Thoracic aorta (tissue), 2 donors: Measurements from ENCODE around the gene ITGAV. TPM values are rescaled to one million over a fixed set of nuclear protein-coding genes. Genes with fewer than 3 reads are reported as not detected.

Experiments
- ATAC-seq: fragments of 150-250 bp; one replicate; pipeline ENCODE4 v1.8.0; 2017; ENCODE audit warnings: low read depth; ENCODE audit not compliant: insufficient number of reproducible peaks, low FRiP score
- DNase-seq: peaks from one replicate; pipeline ENCODE4 v3.0.0-alpha.2; 2020; ENCODE audit warnings: low spot score
- H3K27ac ChIP-seq, 2 donors: fragments of 200-600 bp; sonication (generic); 1 replicate in 1 of 2; 2 replicates in 1 of 2; pipeline ENCODE4 v1.5.1; 2016; ENCODE audit warnings: mild to moderate bottlenecking in 2 of 2, moderate library complexity in 2 of 2
- H3K27me3 ChIP-seq: fragments of 200-600 bp; sonication (generic); replicated peaks from 2 replicates; pipeline ENCODE4 v1.6.0; 2016; ENCODE audit warnings: mild to moderate bottlenecking; ENCODE audit not compliant: insufficient read depth
- H3K36me3 ChIP-seq: fragments of 200-600 bp; sonication (generic); one replicate; pipeline ENCODE4 v1.5.1; 2016
- H3K4me1 ChIP-seq, 2 donors: fragments of 200-600 bp; sonication (generic); 1 replicate in 1 of 2; 2 replicates in 1 of 2; pipeline versions ENCODE4 v1.5.1 to v1.6.0; 2016; ENCODE audit warnings: low read depth in 2 of 2, mild to moderate bottlenecking in 1 of 2; ENCODE audit not compliant: control insufficient read depth in 1 of 2
- H3K4me3 ChIP-seq: fragments of 200-600 bp; sonication (generic); 2 replicates; pipeline ENCODE4 v1.5.1; 2016; ENCODE audit warnings: mild to moderate bottlenecking
- H3K9me3 ChIP-seq: fragments of 200-600 bp; sonication (generic); 2 replicates; pipeline ENCODE4 v1.5.1; 2016
- total RNA-seq, 2 donors: library from RNA; depleted of rRNA; stranded (reverse); fragments of >200 nt; gene quantifications; one replicate each; pipeline versions ENCODE4 v1.1.0 to v1.2.3, GENCODE V29; 2016
- TF ChIP-seq, protein P1 (sequence below): fragments of 200-600 bp; sonication (generic); IDR thresholded peaks from one replicate; pipeline ENCODE4 v1.5.1; 2019; ENCODE audit warnings: antibody characterized with exemption

The ITGAV gene
- total RNA-seq, 2 donors from 2014 or later, result 160 to 195 TPM

DNA sequence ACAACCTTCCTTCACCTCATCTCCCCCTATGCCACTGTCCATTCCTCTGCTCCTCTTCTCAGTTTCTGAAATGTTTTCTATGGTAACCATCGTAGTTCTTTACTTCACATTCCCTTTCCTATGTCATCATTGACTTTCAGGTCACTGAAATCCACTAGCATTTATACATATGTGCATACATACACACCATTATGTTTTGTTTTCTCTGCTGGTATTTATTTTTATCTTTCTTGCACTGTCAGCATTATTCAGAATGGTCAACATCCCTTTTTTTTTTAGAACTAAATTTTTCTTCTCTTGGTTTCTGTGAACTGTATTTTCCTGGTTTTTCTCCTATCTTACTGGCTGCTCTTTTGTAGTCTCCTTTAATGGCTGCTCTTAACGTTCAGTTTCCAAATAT is 33.2 kb downstream of the ITGAV start:
- no peaks in the 10 kb centered on the region for H3K4me1 ChIP-seq
- peaks cover 3% of the 10 kb centered on the region for H3K36me3 ChIP-seq
- ATAC-seq, result no peak
- no peak overlapping the region for H3K4me3 ChIP-seq
- H3K9me3 ChIP-seq, result no peaks in the 10 kb centered on the region
- TF ChIP-seq, protein P1, sequence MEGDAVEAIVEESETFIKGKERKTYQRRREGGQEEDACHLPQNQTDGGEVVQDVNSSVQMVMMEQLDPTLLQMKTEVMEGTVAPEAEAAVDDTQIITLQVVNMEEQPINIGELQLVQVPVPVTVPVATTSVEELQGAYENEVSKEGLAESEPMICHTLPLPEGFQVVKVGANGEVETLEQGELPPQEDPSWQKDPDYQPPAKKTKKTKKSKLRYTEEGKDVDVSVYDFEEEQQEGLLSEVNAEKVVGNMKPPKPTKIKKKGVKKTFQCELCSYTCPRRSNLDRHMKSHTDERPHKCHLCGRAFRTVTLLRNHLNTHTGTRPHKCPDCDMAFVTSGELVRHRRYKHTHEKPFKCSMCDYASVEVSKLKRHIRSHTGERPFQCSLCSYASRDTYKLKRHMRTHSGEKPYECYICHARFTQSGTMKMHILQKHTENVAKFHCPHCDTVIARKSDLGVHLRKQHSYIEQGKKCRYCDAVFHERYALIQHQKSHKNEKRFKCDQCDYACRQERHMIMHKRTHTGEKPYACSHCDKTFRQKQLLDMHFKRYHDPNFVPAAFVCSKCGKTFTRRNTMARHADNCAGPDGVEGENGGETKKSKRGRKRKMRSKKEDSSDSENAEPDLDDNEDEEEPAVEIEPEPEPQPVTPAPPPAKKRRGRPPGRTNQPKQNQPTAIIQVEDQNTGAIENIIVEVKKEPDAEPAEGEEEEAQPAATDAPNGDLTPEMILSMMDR, result no peak
- DNase-seq, result no peak
- no peak overlapping the region for H3K27ac ChIP-seq
- no peaks in the 10 kb centered on the region for H3K27me3 ChIP-seq

DNA sequence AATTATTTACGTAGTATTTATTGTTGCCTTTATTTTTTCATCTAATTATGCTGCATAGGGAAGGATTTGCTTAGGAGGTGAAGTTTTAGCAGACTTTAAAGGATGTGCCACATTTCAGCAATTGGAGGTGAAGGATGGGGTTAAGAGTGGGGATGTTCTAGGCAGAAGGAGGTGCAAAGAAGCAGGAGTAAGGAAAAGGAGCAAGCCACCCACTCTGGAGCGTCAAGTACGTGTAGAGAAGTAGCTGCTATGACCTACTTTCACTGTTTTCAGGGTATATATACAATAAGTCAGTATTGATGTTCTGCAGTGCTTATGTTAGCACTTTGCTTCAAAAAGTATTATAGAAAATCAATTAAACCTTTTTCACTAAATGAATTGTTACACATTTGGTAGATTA is 34.4 kb downstream of the ITGAV start:
- H3K36me3 ChIP-seq, result peaks cover 3% of the 10 kb centered on the region
- H3K4me1 ChIP-seq, result peaks cover 0 to 1% of the 10 kb centered on the region in 2 donors
- H3K27ac ChIP-seq, result no peak overlapping the region
- H3K27me3 ChIP-seq, result no peaks in the 10 kb centered on the region
- H3K9me3 ChIP-seq, result no peaks in the 10 kb centered on the region
- DNase-seq (no peak), ATAC-seq (no peak)
- H3K4me3 ChIP-seq, result no peak overlapping the region
- TF ChIP-seq, protein P1, result no peak

DNA sequence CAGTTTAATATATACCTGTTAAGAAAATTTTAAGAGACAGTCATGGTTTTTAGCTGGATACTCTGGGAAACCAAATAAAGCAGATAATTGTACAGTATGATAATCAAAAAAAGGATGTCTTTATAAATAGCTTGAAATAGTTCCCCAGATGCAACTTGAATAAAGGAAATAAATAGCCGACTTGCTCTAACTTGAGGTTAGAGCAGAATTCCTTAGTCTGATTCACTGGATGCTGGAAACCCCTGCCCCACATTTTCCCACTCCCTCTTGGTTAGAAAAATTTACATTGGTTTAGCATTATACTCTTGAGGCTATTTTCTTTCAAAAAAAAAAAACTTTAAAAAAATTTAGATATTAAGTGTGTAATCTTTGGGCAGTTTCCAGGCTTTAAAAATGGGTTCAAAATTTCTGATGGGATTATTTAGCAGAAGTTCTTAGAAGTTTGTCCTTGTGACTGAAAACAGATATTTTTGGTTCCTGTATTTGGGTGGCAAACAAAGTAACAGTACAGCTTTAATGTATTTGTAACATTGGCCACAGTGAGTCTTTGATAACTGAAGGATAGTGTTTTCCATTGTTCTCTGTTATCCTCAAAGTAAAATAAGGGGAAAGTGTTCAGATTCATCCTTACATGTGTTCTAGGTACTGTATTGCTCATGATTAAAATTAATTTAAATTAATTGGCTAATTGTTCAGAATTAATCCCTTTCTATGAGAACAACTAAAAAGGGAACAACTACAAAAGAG is 39.6 kb downstream of the ITGAV start:
- TF ChIP-seq, protein P1, result no peak
- DNase-seq (no peak), ATAC-seq (no peak)
- Histone ChIP-seq H3K4me3 (no peak overlapping the region), H3K4me1 (peaks cover 0 to 5% of the 10 kb centered on the region in 2 donors), H3K36me3 (no peaks in the 10 kb centered on the region), H3K9me3 (no peaks in the 10 kb centered on the region), H3K27me3 (no peaks in the 10 kb centered on the region), H3K27ac (no peak overlapping the region)

DNA sequence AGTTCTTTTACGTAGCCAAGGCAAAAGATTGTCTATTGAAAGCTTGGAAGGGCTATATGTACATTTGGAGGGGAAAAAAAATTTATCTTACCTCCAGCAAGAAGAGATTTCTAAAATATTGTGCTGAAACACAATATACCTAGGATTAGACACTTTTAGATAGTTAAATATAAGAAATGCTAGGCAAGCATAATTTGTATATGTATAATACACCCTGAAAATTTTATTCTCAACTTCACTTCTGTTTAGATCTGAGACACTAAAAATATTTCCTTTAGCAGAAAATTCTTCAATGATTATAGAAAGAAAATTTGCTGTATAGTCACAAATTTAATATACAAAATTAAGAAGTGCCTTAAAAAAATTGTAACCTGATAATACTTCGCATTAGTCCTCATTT is 42.6 kb downstream of the ITGAV start:
- Histone ChIP-seq H3K27ac (no peak overlapping the region), H3K36me3 (no peaks in the 10 kb centered on the region), H3K27me3 (no peaks in the 10 kb centered on the region), H3K9me3 (no peaks in the 10 kb centered on the region), H3K4me3 (no peak overlapping the region), H3K4me1 (peaks cover 0 to 5% of the 10 kb centered on the region in 2 donors)
- ATAC-seq, result no peak
- TF ChIP-seq, protein P1, result no peak
- no peak for DNase-seq

DNA sequence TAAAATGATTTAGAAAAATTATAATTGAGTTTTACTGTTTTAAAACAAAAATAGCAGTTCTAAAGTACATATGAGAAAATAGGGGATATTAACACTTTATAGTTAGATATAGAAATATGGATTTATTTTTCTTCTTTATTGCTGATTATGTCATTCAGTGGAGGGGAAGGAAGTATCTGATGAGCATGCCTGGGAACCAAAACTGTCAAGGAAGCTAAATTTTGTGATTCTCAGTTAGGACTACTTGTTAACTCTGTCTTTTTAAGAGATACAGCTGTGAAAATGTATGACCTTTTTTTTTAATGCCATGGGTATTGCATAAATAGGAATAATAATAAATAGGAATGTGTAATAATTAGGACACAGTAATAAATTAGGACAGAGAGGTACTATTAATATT is 44.8 kb downstream of the ITGAV start:
- ATAC-seq (no peak), DNase-seq (no peak)
- Histone ChIP-seq H3K27me3 (no peaks in the 10 kb centered on the region), H3K27ac (no peak overlapping the region), H3K36me3 (peaks cover 4% of the 10 kb centered on the region), H3K9me3 (no peaks in the 10 kb centered on the region), H3K4me1 (peaks cover 0 to 4% of the 10 kb centered on the region in 2 donors), H3K4me3 (no peak overlapping the region)
- TF ChIP-seq, protein P1, result no peak
